ENCODE results near the gene ANKRD10. TPM values are rescaled to one million over a fixed set of nuclear protein-coding genes. Genes with fewer than 3 reads are reported as not detected.

Gene ANKRD10
- total and polyA plus RNA-seq, 2 of the 8 experiments (the other 6 are each of a cell fraction or from before 2014, with no cell fraction given): 146 to 218 TPM

DNA sequence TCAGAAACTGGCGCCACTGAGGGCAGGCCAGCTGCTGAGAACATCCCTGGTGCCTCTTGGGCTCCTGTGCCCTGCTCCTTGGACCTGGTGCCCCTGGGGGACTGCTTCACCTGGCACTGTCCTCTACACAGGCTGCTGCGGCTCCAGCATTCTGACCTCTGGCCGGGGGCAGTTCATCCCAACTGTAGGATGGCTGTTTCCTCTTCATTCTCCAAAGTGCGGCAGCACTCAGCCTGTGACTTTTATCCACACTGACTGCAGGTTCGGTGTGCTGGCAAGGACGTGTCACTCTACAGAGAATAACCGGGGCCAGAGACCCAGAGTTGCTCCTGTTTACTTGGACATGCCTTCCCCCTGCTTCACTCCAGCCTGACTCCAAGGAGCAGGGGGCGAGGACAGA, 7.6 kb upstream of the ANKRD10 start:
- Histone ChIP-seq H2BK15ac (ENCODE audit: low read length) (peak overlapping the region; percentile 23; the same call in 1 of the 2 replicates), H2BK12ac (ENCODE audit: low read depth, low read length) (0 out of 2 replicates have a peak overlapping the region, but pooled peaks have one; percentile 28), H3K9me3 (ENCODE audit: insufficient read depth in 2 of 2, low read depth in 1 of 2, low read length in 1 of 2) (no peaks in the 10 kb centered on the region), H4K5ac (ENCODE audit: insufficient read length, low read depth, low read length) (no peak overlapping the region), H2AFZ (ENCODE audit: low read length) (no peak overlapping the region), H3K23me2 (ENCODE audit: low read depth, low read length) (no peaks in the 10 kb centered on the region), H3K4me2 (ENCODE audit: insufficient read depth in 1 of 2, low read depth in 2 of 2, low read length in 2 of 2) (no peak overlapping the region), H3K14ac (ENCODE audit: insufficient read length) (no peak overlapping the region), H4K91ac (replicated peaks; ENCODE audit: insufficient read length, low read length) (no peak overlapping the region), H2BK20ac (ENCODE audit: low read length) (no peak overlapping the region), H3K36me3 (ENCODE audit: control insufficient read depth in 2 of 4, insufficient read depth in 4 of 4, low read length in 3 of 4) (no peaks in the 10 kb centered on the region), H4K8ac (ENCODE audit: extremely low read depth, insufficient read depth, low read length) (no peak overlapping the region), H2BK5ac (ENCODE audit: low read depth, low read length) (peak overlapping the region; percentile 78; the same call in 1 of the 2 replicates), H2AK5ac (ENCODE audit: low read depth, low read length) (no peak overlapping the region), H4K20me1 (replicated peaks in 1 of 2; ENCODE audit: control insufficient read depth in 1 of 2, insufficient read depth in 2 of 2, low read length in 2 of 2) (no peaks in the 10 kb centered on the region), H3K23ac (ENCODE audit: insufficient read length) (no peak overlapping the region), H3K27me3 (replicated peaks in 1 of 4; ENCODE audit: control insufficient read depth in 3 of 4, extremely low read depth in 1 of 4, insufficient read depth in 3 of 4, low read length in 3 of 4) (no peaks in the 10 kb centered on the region), H3K18ac (ENCODE audit: extremely low read depth, low read length) (no peak overlapping the region), H3K4ac (replicated peaks; ENCODE audit: insufficient read length, low read depth, low read length) (no peak overlapping the region), H3K9ac (replicated peaks in 1 of 4; ENCODE audit: extremely low read depth in 1 of 4, low read depth in 3 of 4, low read length in 3 of 4) (no peak overlapping the region), H2BK120ac (replicated peaks; ENCODE audit: low read depth, low read length) (no peak overlapping the region), H3K27ac (ENCODE audit: low read depth, low read length) (no peak overlapping the region), H3K79me2 (ENCODE audit: control insufficient read depth in 1 of 2, insufficient read depth in 2 of 2, low read length in 2 of 2) (no peaks in the 10 kb centered on the region), H3K79me1 (ENCODE audit: low read depth, low read length) (no peaks in the 10 kb centered on the region), H3K4me3 (ENCODE audit: extremely low read depth in 1 of 4, insufficient read depth in 2 of 4, low read depth in 3 of 4, low read length in 4 of 4) (no peak overlapping the region), H3K4me1 (replicated peaks in 1 of 4; ENCODE audit: control insufficient read depth in 3 of 4, insufficient read depth in 4 of 4, low read length in 3 of 4) (peaks cover 0 to 8% (median 2%) of the 10 kb centered on the region in 4 experiments; a peak in 2 of 7 replicates), H3K56ac (replicated peaks; ENCODE audit: insufficient read length, low read depth, low read length) (no peak overlapping the region)
- POLR2A ChIA-PET (ENCODE audit: partially characterized antibody): no interaction called here
- WGBS, 2 experiments (ENCODE audit: extremely low coverage in 1 of 2, insufficient coverage in 1 of 2, insufficient read length in 1 of 2, insufficient replicate concordance in 2 of 2, low coverage in 1 of 2, low lambda C conversion rate in 2 of 2, missing lambda C conversion rate in 1 of 2): 91% methylated on average over 8 of the region's 8 CpGs; no CpG with 5 or more reads in 1 of the 2 experiments
- FAIRE-seq: no peak
- no peak for TF ChIP-seq SUZ12 (IDR thresholded peaks at IDR 0.05; ENCODE audit: low read length)
- TF ChIP-seq MAFK (IDR thresholded peaks at IDR 0.05; ENCODE audit: low read depth, low read length): no peak
- TF ChIP-seq POU5F1 (IDR thresholded peaks at IDR 0.05; ENCODE audit: low read depth, low read length): no peak
- TF ChIP-seq KDM1A (IDR thresholded peaks at IDR 0.05; ENCODE audit: borderline replicate concordance, low read length): no peak
- TF ChIP-seq NANOG (IDR thresholded peaks at IDR 0.05; ENCODE audit: insufficient read depth, low read depth, low read length, poor library complexity, severe bottlenecking): no peak
- peak in 1 of 2 experiments; percentile 38 for DNase-seq (ENCODE audit: low read depth in 1 of 2, low spot score in 2 of 2)
- CTCF ChIA-PET (ENCODE audit: partially characterized antibody): interaction anchor here (1.1 to 1.4 kb wide), 3 partner anchors 19 to 109 kb away, joined by 3 to 4 read pairs (median 3); no protein-coding TSS in a partner anchor

All from H1 (cell line).